Mammary epithelial cell (primary cell): ENCODE data around the gene SLC12A8.

Experiments used
- CTCF ChIP-seq, 2 donors: IDR thresholded peaks in 1 of 2; conservative IDR thresholded peaks in 1 of 2; 2 replicates each; pipeline ENCODE4 v1.5.1; 2011 to 2012; ENCODE audit warnings: inconsistent platforms in 2 of 2, low read length in 2 of 2, mild to moderate bottlenecking in 2 of 2, control low read depth in 1 of 2, low read depth in 1 of 2; ENCODE audit not compliant: insufficient read depth in 1 of 2; ENCODE audit errors: extremely low read depth in 1 of 2
- EZH2 ChIP-seq: IDR thresholded peaks from 2 replicates; pipeline ENCODE4 v1.6.1; 2012; ENCODE audit warnings: low read length, inconsistent platforms, borderline replicate concordance

GRCh38 chr3:125190786-125191185 lies 21.8 kb downstream of the SLC12A8 start:
- no peak for TF ChIP-seq CTCF (conservative IDR thresholded peaks at IDR 0.05 in 1 of 2, IDR thresholded peaks at IDR 0.05 in 1 of 2; ENCODE audit: extremely low read depth in 1 of 2, insufficient read depth in 1 of 2, low read depth in 1 of 2, low read length in 2 of 2)
- no peak for TF ChIP-seq EZH2
